Smooth muscle cell (in vitro differentiated cells): ENCODE results near the gene SPATA4. TPM values are rescaled to one million over a fixed set of nuclear protein-coding genes. Genes with fewer than 3 reads are reported as not detected.

Source experiments
- DNase-seq: peaks from one replicate; lab custom pipeline; 2025; ENCODE audit not compliant: unreplicated experiment; lab: John Stamatoyannopoulos, UW
- H2AFZ ChIP-seq: fragments of 200-600 bp; sonication (generic); 2 replicates; pipeline ENCODE4 v1.6.0; 2016; ENCODE audit warnings: antibody characterized with exemption, low read depth, mild to moderate bottlenecking
- H3F3A ChIP-seq: fragments of 200-600 bp; sonication (generic); 2 replicates; pipeline ENCODE4 v1.6.0; 2017; ENCODE audit warnings: antibody characterized with exemption, low read depth
- H3K27ac ChIP-seq: fragments of 200-600 bp; sonication (generic); 2 replicates; pipeline ENCODE4 v1.5.1; 2016; ENCODE audit warnings: low read depth, mild to moderate bottlenecking
- H3K27me3 ChIP-seq: fragments of 200-600 bp; sonication (generic); 2 replicates; pipeline ENCODE4 v1.6.1; 2016; ENCODE audit warnings: low read depth, mild to moderate bottlenecking
- H3K36me3 ChIP-seq: fragments of 200-600 bp; sonication (generic); 2 replicates; pipeline ENCODE4 v1.5.1; 2016; ENCODE audit warnings: low read depth
- H3K4me1 ChIP-seq: fragments of 200-600 bp; sonication (generic); 2 replicates; pipeline ENCODE4 v1.5.1; 2016; ENCODE audit warnings: low read depth
- H3K4me2 ChIP-seq: fragments of 200-600 bp; sonication (generic); 2 replicates; pipeline ENCODE4 v1.6.0; 2016; ENCODE audit warnings: mild to moderate bottlenecking
- H3K4me3 ChIP-seq: fragments of 200-600 bp; sonication (generic); 2 replicates; pipeline ENCODE4 v1.5.1; 2016; ENCODE audit warnings: mild to moderate bottlenecking
- H3K79me2 ChIP-seq: fragments of 200-600 bp; sonication (generic); 2 replicates; pipeline ENCODE4 v1.6.0; 2016; ENCODE audit warnings: low read depth, mild to moderate bottlenecking
- H3K9ac ChIP-seq: fragments of 200-600 bp; sonication (generic); 2 replicates; pipeline ENCODE4 v1.6.0; 2016; ENCODE audit warnings: low read depth
- H3K9me3 ChIP-seq: fragments of 200-600 bp; sonication (generic); replicated peaks from 2 replicates; pipeline ENCODE4 v1.5.1; 2016; ENCODE audit warnings: low read depth
- H4K20me1 ChIP-seq: fragments of 200-600 bp; sonication (generic); 2 replicates; pipeline ENCODE4 v1.6.0; 2016; ENCODE audit warnings: low read depth
- CTCF ChIP-seq: fragments of 200-600 bp; sonication (generic); IDR thresholded peaks from 2 replicates; pipeline ENCODE4 v1.5.1; 2017; ENCODE audit warnings: borderline replicate concordance, mild to moderate bottlenecking, antibody characterized with exemption; ENCODE audit not compliant: insufficient read depth, poor library complexity, severe bottlenecking
- WGBS: methylation state at CpG from one replicate; pipeline ENCODE4 v1.1.7; 2016; ENCODE audit warnings: low lambda C conversion rate; 5-methylcytosine and 5-hydroxymethylcytosine counted together
- polyA plus RNA-seq: library from polyadenylated mRNA; unstranded; fragments of >200 nt; fragmentation: Nextera tagmentation; extraction: Ambion mirVana; gene quantifications from 2 replicates; pipeline ENCODE4 v1.2.1, GENCODE V29; 2016
- total RNA-seq: library from RNA; depleted of rRNA; stranded (reverse); fragments of >200 nt; gene quantifications from 2 replicates; pipeline ENCODE4 v1.2.3, GENCODE V29; 2014

SPATA4 gene
- total and polyA plus RNA-seq, 2 experiments from 2014 or later: not detected

- no peaks in the 10 kb centered on the region for H3K4me1 ChIP-seq
- H3K27ac ChIP-seq: peak overlapping the region; percentile 43
- H3K27me3 ChIP-seq: no peaks in the 10 kb centered on the region
- H3K4me2 ChIP-seq: peak overlapping the region; percentile 49
- no peaks in the 10 kb centered on the region for H3F3A ChIP-seq
- H4K20me1 ChIP-seq: no peaks in the 10 kb centered on the region
- no peak for TF ChIP-seq CTCF
- no peaks in the 10 kb centered on the region for H3K36me3 ChIP-seq
- WGBS: 42% methylated on average over 3 of the region's 3 CpGs
- H2AFZ ChIP-seq: peak overlapping the region; percentile 17
- no peaks in the 10 kb centered on the region for H3K9me3 ChIP-seq
- DNase-seq: no peak
- no peaks in the 10 kb centered on the region for H3K79me2 ChIP-seq
- H3K4me3 ChIP-seq: no peak overlapping the region
- H3K9ac ChIP-seq: peak overlapping the region; percentile 29
Measured at GRCh38 chr4:176149680-176150355, 45.6 kb downstream of the SPATA4 start.

- 67% methylated on average over 2 of the region's 2 CpGs for WGBS
- Histone ChIP-seq H3K4me3 (no peak overlapping the region), H4K20me1 (no peaks in the 10 kb centered on the region), H3K27ac (no peak overlapping the region), H3K27me3 (no peaks in the 10 kb centered on the region), H3K79me2 (no peaks in the 10 kb centered on the region), H3F3A (no peaks in the 10 kb centered on the region), H3K9ac (no peak overlapping the region), H3K4me1 (no peaks in the 10 kb centered on the region), H2AFZ (no peak overlapping the region), H3K4me2 (no peak overlapping the region), H3K36me3 (no peaks in the 10 kb centered on the region), H3K9me3 (no peaks in the 10 kb centered on the region)
- TF ChIP-seq CTCF: no peak
- DNase-seq: no peak
Measured at GRCh38 chr4:176142253-176142652, 53.1 kb downstream of the SPATA4 start.

- H3K27ac ChIP-seq: no peak overlapping the region
- no peak overlapping the region for H2AFZ ChIP-seq
- no peaks in the 10 kb centered on the region for H3K36me3 ChIP-seq
- H3K79me2 ChIP-seq: no peaks in the 10 kb centered on the region
- DNase-seq: no peak
- no peak overlapping the region for H3K9ac ChIP-seq
- no peak for TF ChIP-seq CTCF
- H3K9me3 ChIP-seq: no peaks in the 10 kb centered on the region
- H4K20me1 ChIP-seq: no peaks in the 10 kb centered on the region
- no peak overlapping the region for H3K4me2 ChIP-seq
- no peaks in the 10 kb centered on the region for H3K4me1 ChIP-seq
- H3F3A ChIP-seq: no peaks in the 10 kb centered on the region
- H3K4me3 ChIP-seq: no peak overlapping the region
- H3K27me3 ChIP-seq: no peaks in the 10 kb centered on the region
Measured at GRCh38 chr4:176139518-176139917, 55.9 kb downstream of the SPATA4 start.

GRCh38 chr4:176137631-176138030 is 57.8 kb downstream of the SPATA4 start:
- no peak overlapping the region for H3K27ac ChIP-seq
- no peaks in the 10 kb centered on the region for H3F3A ChIP-seq
- no peak for TF ChIP-seq CTCF
- no peak overlapping the region for H2AFZ ChIP-seq
- H3K4me2 ChIP-seq: no peak overlapping the region
- H3K36me3 ChIP-seq: no peaks in the 10 kb centered on the region
- no peak for DNase-seq
- H3K4me3 ChIP-seq: no peak overlapping the region
- H3K9me3 ChIP-seq: no peaks in the 10 kb centered on the region
- H3K79me2 ChIP-seq: no peaks in the 10 kb centered on the region
- no peaks in the 10 kb centered on the region for H3K27me3 ChIP-seq
- H3K9ac ChIP-seq: no peak overlapping the region
- no peaks in the 10 kb centered on the region for H4K20me1 ChIP-seq
- no peaks in the 10 kb centered on the region for H3K4me1 ChIP-seq
